Nephron (organoid): ENCODE measurements around the gene HSD3B7.

Experiments used
- H3K27ac Mint-ChIP-seq, 3 experiments: 2 replicates each; pipeline ENCODE4 v1.8.0; 2020; ENCODE audit warnings: mixed read lengths in 3 of 3, mild to moderate bottlenecking in 2 of 3, moderate library complexity in 1 of 3
- H3K27me3 Mint-ChIP-seq: 2 replicates; pipeline ENCODE4 v1.8.0; 2021; ENCODE audit warnings: low read depth, mild to moderate bottlenecking, moderate library complexity, mixed read lengths
- H3K36me3 Mint-ChIP-seq: 2 replicates; pipeline ENCODE4 v1.8.0; 2020; ENCODE audit warnings: low read depth, mixed read lengths
- H3K4me1 Mint-ChIP-seq: 2 replicates; pipeline ENCODE4 v1.8.0; 2020; ENCODE audit warnings: mixed read lengths
- H3K4me3 Mint-ChIP-seq, 3 experiments: 2 replicates each; pipeline ENCODE4 v1.8.0; 2020; ENCODE audit warnings: mild to moderate bottlenecking in 3 of 3, mixed read lengths in 3 of 3, moderate library complexity in 2 of 3
- H3K9me3 Mint-ChIP-seq: 2 replicates; pipeline ENCODE4 v1.8.0; 2020; ENCODE audit warnings: mixed read lengths
- CTCF ChIP-seq, 3 experiments: fragments of 200-600 bp; sonication (generic); IDR thresholded peaks; one replicate each; pipeline ENCODE4 v1.5.0; 2021; ENCODE audit warnings: antibody characterized with exemption in 3 of 3; ENCODE audit not compliant: unreplicated experiment in 3 of 3

The HSD3B7 gene

GRCh38 chr16:30987581-30988190 lies 2.7 kb downstream of the HSD3B7 start:
- Mint-ChIP-seq H3K4me3 (no peak overlapping the region), H3K36me3 (peaks cover 8% of the 10 kb centered on the region), H3K9me3 (no peaks in the 10 kb centered on the region), H3K27me3 (no peaks in the 10 kb centered on the region), H3K4me1 (no peaks in the 10 kb centered on the region), H3K27ac (no peak overlapping the region)
- TF ChIP-seq CTCF (IDR thresholded peaks at IDR 0.05; ENCODE audit: unreplicated experiment in 3 of 3): no peak

- Mint-ChIP-seq H3K36me3 (no peaks in the 10 kb centered on the region), H3K4me3 (no peak overlapping the region), H3K27me3 (no peaks in the 10 kb centered on the region), H3K4me1 (no peaks in the 10 kb centered on the region), H3K27ac (no peak overlapping the region), H3K9me3 (no peaks in the 10 kb centered on the region)
- TF ChIP-seq CTCF (IDR thresholded peaks at IDR 0.05; ENCODE audit: unreplicated experiment in 3 of 3): no peak
Measured at GRCh38 chr16:30989469-30990047, 4.6 kb downstream of the HSD3B7 start.

GRCh38 chr16:30990105-30990504 lies 5.1 kb downstream of the HSD3B7 start:
- no peak overlapping the region for H3K4me3 Mint-ChIP-seq
- H3K27ac Mint-ChIP-seq: no peak overlapping the region
- no peak for TF ChIP-seq CTCF (IDR thresholded peaks at IDR 0.05; ENCODE audit: unreplicated experiment in 3 of 3)
- H3K36me3 Mint-ChIP-seq: no peaks in the 10 kb centered on the region
- no peaks in the 10 kb centered on the region for H3K27me3 Mint-ChIP-seq
- H3K9me3 Mint-ChIP-seq: no peaks in the 10 kb centered on the region
- no peaks in the 10 kb centered on the region for H3K4me1 Mint-ChIP-seq

GRCh38 chr16:30991052-30991451 lies 6.0 kb downstream of the HSD3B7 start:
- Mint-ChIP-seq H3K9me3 (no peaks in the 10 kb centered on the region), H3K27me3 (peaks cover under 1% of the 10 kb centered on the region), H3K27ac (no peak overlapping the region), H3K4me1 (peaks cover under 1% of the 10 kb centered on the region), H3K4me3 (no peak overlapping the region), H3K36me3 (no peaks in the 10 kb centered on the region)
- TF ChIP-seq CTCF (IDR thresholded peaks at IDR 0.05; ENCODE audit: unreplicated experiment in 3 of 3): no peak

- no peaks in the 10 kb centered on the region for H3K9me3 Mint-ChIP-seq
- H3K27ac Mint-ChIP-seq: no peak overlapping the region
- peaks cover 4% of the 10 kb centered on the region for H3K36me3 Mint-ChIP-seq
- peaks cover 5% of the 10 kb centered on the region for H3K4me1 Mint-ChIP-seq
- peaks cover 9% of the 10 kb centered on the region for H3K27me3 Mint-ChIP-seq
- no peak for TF ChIP-seq CTCF (IDR thresholded peaks at IDR 0.05; ENCODE audit: unreplicated experiment in 3 of 3)
- H3K4me3 Mint-ChIP-seq: no peak overlapping the region
Measured at GRCh38 chr16:30992276-30992780, 7.3 kb downstream of the HSD3B7 start.
